ENCODE data around the gene VPS25.
"Not testable (repeated sequence)": the region's sequence is repeated elsewhere in the genome, so short reads cannot be mapped to it uniquely, and the experiment has no call there.

The VPS25 gene

DNA sequence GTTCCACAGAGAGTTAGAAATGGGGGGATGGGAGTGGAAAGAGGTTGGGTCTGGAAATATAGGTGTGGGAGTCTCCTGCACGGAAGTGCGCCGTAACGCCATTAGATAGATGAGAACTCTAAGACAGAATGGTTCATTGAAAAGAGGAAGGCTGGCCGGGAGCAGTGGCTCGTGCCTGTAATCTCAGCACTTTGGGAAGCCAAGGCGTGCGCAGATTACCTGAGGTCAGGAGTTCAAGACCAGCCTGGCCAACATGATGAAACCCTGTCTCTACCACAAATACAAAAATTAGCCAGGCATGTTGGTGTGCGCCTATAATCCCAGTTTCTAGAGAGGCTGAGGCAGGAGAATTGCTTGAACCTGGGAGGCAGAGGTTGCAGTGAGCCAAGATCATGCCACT is 5.2 kb upstream of the VPS25 start:
- not testable (repeated sequence) for DNase-seq (ENCODE audit: low spot score)

DNA sequence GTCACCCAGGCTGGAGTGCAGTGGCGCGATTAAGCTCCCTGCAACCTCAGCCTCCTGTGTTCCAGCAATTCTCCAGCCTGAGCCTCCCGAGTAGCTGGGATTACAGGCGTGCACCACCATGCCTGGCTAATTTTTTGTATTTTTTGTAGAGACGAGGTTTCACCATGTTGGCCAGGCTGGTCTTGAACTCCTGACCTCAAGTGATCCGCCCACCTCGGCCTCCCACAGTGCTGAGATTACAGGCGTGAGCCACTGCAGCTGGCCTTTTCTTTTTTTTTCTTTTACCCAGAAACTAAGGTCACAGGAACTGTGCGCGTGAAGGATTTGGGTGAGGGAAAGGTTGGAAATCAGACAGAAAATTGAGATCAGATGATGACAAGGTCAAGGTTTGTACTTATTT is 3.3 kb upstream of the VPS25 start:
- not testable (repeated sequence) for DNase-seq (ENCODE audit: low spot score)

- no peak for DNase-seq (ENCODE audit: low spot score)
Measured at GRCh38 chr17:42772945-42773289, 332 bp upstream of the VPS25 start.

DNA sequence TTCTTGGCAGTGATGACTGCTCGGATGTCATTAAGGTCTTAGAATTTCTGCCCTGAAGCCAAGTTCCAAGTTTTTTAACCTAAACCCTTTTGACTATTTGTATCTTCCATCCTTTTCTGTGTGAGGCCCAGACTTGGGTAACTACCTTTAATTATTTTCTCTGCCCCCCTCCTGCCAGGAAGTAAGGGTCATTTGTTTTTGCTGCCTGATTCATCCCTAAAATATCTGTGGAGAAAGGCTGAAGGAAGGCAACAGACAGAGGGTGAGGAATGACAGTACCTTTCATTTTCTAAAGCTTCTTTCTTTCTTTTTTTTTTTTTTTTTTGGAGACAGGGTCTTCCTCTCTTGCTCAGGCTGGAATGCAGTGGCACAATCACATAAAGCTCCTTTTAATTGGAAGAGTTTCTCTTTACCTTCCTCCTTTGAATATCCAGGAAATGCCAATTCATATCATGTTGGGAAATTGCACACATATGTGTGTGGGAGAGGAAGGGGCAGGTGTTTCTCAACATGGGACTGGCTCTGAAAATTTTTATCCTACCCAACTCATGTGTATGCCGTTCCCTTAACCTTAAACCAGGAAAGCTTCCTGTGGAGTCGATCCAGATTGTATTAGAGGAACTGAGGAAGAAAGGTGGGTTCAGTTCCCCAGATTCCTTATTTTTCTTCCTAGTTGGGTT is 957 bp downstream of the VPS25 start:
- no peak for DNase-seq (ENCODE audit: low spot score)

GRCh38 chr17:42775534-42776098 is 2.4 kb downstream of the VPS25 start:
- no peak for DNase-seq (ENCODE audit: low spot score)

- DNase-seq (ENCODE audit: low spot score), result no peak
Measured at GRCh38 chr17:42778570-42778969, 5.3 kb downstream of the VPS25 start.

DNA sequence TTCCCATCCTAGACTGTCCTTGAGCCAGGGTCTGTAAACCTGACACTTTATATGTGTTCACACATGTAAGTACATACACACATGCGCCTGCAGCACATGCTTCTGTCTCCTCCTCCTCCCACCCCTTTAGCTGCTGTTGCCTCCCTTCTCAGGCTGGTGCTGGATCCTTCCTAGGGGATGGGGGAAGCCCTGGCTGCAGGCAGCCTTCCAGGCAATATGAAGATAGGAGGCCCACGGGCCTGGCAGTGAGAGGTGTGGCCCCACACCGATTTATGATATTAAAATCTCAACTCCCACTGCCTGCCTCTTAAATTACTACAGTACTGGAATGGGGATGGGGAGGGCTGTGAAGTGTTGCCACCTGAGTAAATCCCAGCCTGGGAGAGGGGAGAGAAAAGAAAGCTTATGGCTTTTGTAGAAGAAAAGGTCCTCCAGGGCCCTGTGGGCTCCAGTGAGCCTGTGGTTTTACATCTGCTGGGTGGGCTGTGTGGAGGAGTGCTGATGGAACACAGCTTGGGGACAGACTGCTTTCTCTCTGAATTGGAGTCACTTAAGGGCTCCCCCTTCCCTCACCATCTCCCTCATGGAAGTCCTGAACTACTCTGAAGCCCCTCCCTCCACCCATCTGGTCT is 6.2 kb downstream of the VPS25 start:
- no peak for DNase-seq (ENCODE audit: low spot score)

GRCh38 chr17:42779936-42780850 is 6.9 kb downstream of the VPS25 start, which contains the start of gene WNK4:
TSS of gene WNK4 (plus strand) at chr17:42780610. CDS start at chr17:42780699, 89 bp downstream.
- no peak for DNase-seq (ENCODE audit: low spot score)

DNA sequence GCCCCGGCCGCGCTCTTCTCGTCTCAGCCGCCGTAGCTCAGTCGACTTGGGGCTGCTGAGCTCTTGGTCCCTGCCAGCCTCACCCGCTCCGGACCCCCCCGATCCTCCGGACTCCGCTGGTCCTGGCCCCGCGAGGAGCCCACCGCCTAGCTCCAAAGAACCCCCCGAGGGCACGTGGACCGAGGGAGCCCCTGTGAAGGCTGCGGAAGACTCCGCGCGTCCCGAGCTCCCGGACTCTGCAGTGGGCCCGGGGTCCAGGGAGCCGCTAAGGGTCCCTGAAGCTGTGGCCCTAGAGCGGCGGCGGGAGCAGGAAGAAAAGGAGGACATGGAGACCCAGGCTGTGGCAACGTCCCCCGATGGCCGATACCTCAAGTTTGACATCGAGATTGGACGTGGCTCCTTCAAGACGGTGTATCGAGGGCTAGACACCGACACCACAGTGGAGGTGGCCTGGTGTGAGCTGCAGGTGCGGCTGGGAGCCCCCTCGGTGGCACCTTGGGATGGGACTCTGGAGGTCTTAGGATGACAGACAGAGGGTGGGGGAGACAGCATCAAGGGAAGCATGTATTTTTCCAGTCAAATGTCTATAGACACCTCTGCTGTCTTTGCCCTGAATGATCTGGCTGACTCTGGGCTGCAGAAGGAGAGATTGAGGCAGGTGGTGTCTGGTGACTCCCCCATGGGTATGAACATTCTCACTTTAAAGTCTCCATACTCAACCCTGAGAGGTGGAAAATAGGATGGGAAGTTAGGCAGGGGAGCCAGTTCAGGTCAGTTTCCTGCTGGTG is 7.8 kb downstream of the VPS25 start:
- no peak for DNase-seq (ENCODE audit: low spot score)

GRCh38 chr17:42781639-42782165 is 8.5 kb downstream of the VPS25 start:
- no peak for DNase-seq (ENCODE audit: low spot score)

- no peak for DNase-seq (ENCODE audit: low spot score)
Measured at GRCh38 chr17:42782166-42783061, 9.2 kb downstream of the VPS25 start.

GRCh38 chr17:42783062-42783790 is 10.0 kb downstream of the VPS25 start:
- no peak for DNase-seq (ENCODE audit: low spot score)

DNA sequence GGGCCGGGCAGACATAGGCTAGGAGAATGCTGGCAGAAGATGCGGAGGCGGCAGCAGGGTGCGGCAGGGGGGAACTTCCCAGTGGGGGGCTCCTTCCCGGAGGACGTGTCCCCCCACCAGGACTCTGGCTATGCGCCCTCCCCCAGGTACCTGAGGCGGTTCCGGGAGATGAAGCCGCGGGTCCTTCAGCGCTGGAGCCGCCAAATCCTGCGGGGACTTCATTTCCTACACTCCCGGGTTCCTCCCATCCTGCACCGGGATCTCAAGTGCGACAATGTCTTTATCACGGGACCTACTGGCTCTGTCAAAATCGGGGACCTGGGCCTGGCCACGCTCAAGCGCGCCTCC is 10.5 kb downstream of the VPS25 start:
- no peak for DNase-seq (ENCODE audit: low spot score)

DNA sequence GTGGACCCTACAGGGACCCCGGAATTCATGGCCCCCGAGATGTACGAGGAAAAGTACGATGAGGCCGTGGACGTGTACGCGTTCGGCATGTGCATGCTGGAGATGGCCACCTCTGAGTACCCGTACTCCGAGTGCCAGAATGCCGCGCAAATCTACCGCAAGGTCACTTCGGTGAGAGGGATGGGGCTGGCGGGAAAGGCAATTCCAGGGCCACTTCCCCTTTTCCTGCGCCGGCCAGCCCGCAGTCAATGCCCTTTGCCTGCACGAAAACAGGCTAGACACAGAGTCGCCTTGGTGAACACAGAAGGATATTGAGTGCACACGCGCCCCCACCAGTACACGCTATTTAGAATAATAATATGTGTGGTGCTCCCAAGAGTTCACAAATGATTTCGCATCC is 11.2 kb downstream of the VPS25 start:
- DNase-seq (ENCODE audit: low spot score), result no peak

DNA sequence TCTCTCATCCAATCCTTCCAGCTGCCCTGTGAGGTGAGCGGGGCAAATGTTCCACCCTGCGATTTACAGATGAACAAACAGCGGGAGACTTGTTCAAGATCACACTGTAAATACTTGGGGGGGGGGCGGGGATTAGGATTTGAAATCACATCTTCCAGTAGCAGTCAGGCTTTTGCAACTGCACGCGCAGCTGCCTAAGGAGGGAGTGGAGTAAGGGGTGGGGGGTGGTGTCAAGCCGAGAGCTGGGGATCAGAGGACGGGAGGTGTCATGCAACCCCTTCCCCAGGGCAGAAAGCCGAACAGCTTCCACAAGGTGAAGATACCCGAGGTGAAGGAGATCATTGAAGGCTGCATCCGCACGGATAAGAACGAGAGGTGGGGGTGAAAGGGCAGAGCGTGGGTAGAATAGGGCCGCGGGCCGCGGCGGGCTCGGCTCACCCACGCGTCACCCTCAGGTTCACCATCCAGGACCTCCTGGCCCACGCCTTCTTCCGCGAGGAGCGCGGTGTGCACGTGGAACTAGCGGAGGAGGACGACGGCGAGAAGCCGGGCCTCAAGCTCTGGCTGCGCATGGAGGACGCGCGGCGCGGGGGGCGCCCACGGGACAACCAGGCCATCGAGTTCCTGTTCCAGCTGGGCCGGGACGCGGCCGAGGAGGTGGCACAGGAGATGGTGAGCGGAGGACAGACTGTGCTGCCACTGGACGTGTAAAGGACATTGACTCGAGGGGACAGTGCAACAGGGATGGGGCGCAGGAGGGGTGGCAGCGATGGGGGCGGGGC is 11.8 kb downstream of the VPS25 start:
- no peak for DNase-seq (ENCODE audit: low spot score)

DNA sequence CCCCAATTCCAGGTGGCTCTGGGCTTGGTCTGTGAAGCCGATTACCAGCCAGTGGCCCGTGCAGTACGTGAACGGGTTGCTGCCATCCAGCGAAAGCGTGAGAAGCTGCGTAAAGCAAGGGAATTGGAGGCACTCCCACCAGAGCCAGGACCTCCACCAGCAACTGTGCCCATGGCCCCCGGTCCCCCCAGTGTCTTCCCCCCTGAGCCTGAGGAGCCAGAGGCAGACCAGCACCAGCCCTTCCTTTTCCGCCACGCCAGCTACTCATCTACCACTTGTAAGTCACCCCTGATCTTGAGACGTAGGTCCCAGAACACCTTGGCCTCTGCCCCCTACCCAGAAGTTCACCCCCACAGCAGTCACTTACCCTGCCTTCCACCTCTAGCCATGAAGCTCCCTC is 14.0 kb downstream of the VPS25 start:
- no peak for DNase-seq (ENCODE audit: low spot score)

DNA sequence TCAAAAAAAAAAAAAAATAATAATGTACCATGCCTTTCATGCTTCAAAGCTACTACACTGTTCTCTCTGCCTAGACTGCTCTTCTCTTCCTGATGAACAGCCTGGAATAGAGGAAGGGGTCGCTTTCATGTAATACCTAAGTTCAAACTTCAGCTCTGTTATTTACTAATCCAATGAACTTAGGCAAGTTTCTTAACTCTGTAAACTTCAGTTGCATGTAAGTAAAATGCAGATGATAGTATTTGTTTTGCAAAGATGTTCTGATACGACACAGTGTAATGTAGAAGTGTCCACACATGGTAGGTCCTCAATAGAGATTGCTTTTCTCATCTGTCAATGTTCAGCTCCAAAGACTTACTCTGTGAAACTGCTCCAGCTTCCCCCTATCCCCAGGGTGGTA is 18.7 kb downstream of the VPS25 start:
- DNase-seq (ENCODE audit: low spot score), result no peak

DNA sequence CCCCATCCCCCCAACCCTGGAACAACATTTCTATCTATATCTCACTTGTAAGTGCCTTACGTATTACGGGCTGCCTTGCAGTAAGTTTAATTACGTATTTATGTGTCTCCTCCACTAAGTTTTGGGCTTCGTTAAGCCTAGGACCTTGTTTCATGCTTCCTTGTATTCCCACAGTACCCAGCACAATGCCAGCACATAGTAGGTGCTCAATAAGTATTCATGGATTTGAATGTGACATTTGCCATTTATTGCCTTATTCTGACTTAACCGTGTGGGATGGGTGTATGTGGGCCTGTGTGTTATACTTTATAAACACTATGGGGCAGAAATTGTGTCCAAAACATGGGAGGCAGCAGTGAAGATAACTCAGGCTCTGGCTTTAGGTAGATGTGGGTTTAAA is 19.3 kb downstream of the VPS25 start:
- DNase-seq (ENCODE audit: low spot score), result no peak

- DNase-seq (ENCODE audit: low spot score), result no peak
Measured at GRCh38 chr17:42795061-42795460, 21.8 kb downstream of the VPS25 start.

All from activated CD4-positive, alpha-beta T cell treated with anti-CD3 and anti-CD28 coated beads, Interleukin-2, Interleukin-4, amounts not matched to agents 100 ng/mL and 50 ng/mL, durations not matched to agents 16 hours and 8 hours (primary cell).